ENCODE data around the gene THRAP3.
"Not testable (repeated sequence)": the region's sequence is repeated elsewhere in the genome, so short reads cannot be mapped to it uniquely, and the experiment has no call there.

THRAP3 gene

DNA sequence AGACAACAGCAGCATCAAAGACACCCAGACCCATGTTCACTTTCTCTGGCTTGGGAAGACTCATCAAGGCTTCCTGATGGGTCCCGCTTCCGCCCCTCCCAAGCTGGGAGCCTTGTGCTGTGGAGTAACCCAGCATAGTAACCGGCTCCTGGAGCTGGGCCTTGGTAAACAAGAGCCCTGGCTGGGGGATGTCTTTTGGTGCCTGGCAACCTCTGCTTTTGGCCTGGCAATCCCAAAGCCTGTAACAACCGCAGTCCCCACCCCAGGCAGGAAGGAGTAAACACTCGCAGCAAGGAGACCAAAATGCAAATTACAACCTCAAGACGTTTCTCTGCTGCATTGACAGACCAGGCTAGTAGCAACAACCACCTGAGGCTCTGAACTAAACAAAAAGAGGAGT is 16.9 kb upstream of the THRAP3 start:
- Histone ChIP-seq H3K4me1 (ENCODE audit: control insufficient read depth, insufficient read depth, low read length) (peaks cover 8% of the 10 kb centered on the region), H3K9me3 (ENCODE audit: control insufficient read depth, low read length) (no peaks in the 10 kb centered on the region), H3K36me3 (ENCODE audit: control insufficient read depth, insufficient read depth, low read length) (no peaks in the 10 kb centered on the region), H3K27me3 (ENCODE audit: control insufficient read depth, insufficient read depth, low read length, poor library complexity, severe bottlenecking) (no peaks in the 10 kb centered on the region), H3K27ac (ENCODE audit: insufficient read depth, low read depth, low read length, poor library complexity, severe bottlenecking) (no peak overlapping the region), H3K4me3 (ENCODE audit: insufficient read depth, low read depth, low read length) (no peak overlapping the region)
- 38 to 56% methylated on average over 6 of the region's 6 CpGs for whole genome bisulfite sequencing, 2 experiments

DNA sequence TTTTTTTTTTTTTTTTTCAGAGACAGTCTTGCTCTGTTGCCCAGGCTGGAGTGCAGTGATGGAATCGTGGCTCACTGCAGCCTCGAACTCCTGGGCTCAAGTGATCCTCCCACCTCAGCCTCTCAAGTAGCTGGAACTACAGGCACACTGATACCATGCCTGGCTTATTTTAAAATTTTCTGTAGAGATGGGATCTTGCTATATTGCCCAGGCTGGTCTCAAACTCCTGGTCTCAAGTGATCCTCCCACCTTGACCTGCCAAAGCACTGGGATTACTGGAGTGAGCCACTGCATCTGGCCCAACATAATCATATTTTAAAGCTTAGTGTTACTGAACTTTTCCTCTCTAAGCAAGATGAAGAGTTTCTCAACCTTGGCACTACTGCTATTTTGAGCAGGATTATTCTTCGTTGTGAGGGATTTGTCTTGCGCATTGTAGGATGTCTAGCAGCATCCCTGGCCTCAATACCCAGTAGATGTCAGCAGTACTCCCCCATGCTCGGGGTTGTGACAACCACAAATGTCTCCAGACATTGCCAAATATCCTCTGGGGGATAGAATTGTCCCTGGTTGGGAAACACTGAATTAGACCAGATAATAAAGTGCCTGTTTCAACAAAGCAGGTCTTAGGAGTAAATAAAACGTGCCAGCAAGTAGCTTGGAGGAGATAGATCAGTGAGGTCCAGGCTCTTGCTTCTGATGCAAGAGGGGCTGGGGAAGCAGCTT is 15.1 kb upstream of the THRAP3 start:
- Histone ChIP-seq H3K36me3 (ENCODE audit: control insufficient read depth, insufficient read depth, low read length) (no peaks in the 10 kb centered on the region), H3K27me3 (ENCODE audit: control insufficient read depth, insufficient read depth, low read length, poor library complexity, severe bottlenecking) (no peaks in the 10 kb centered on the region), H3K4me3 (ENCODE audit: insufficient read depth, low read depth, low read length) (no peak overlapping the region), H3K4me1 (ENCODE audit: control insufficient read depth, insufficient read depth, low read length) (no peaks in the 10 kb centered on the region), H3K27ac (ENCODE audit: insufficient read depth, low read depth, low read length, poor library complexity, severe bottlenecking) (no peak overlapping the region), H3K9me3 (ENCODE audit: control insufficient read depth, low read length) (no peaks in the 10 kb centered on the region)
- 87 to 94% methylated on average over 6 of the region's 6 CpGs for WGBS, 2 experiments

DNA sequence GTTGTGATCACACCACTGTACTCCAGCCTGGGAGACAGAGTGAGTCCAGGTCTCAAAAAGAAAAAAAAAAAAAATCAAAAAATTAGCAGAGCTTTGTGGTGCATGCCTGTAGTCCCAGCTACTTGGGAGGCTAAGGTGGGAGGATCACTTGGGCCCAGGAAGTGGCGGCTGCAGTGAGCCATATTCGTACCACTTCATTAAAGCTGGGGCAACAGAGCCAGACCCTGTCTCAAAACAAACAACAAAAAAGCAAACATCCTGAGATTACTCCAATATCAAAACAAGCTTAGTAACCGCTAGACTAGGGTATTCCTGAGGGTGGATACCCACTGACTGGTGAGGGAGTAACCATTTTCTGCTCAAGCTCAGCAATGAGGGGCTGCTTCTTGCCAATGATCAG is 12.9 kb upstream of the THRAP3 start:
- Histone ChIP-seq H3K36me3 (ENCODE audit: control insufficient read depth, insufficient read depth, low read length) (no peaks in the 10 kb centered on the region), H3K4me1 (ENCODE audit: control insufficient read depth, insufficient read depth, low read length) (no peaks in the 10 kb centered on the region), H3K27ac (ENCODE audit: insufficient read depth, low read depth, low read length, poor library complexity, severe bottlenecking) (no peak overlapping the region), H3K4me3 (ENCODE audit: insufficient read depth, low read depth, low read length) (no peak overlapping the region), H3K9me3 (ENCODE audit: control insufficient read depth, low read length) (no peaks in the 10 kb centered on the region), H3K27me3 (ENCODE audit: control insufficient read depth, insufficient read depth, low read length, poor library complexity, severe bottlenecking) (no peaks in the 10 kb centered on the region)
- 92 to 97% methylated on average over 3 of the region's 3 CpGs for WGBS, 2 experiments

DNA sequence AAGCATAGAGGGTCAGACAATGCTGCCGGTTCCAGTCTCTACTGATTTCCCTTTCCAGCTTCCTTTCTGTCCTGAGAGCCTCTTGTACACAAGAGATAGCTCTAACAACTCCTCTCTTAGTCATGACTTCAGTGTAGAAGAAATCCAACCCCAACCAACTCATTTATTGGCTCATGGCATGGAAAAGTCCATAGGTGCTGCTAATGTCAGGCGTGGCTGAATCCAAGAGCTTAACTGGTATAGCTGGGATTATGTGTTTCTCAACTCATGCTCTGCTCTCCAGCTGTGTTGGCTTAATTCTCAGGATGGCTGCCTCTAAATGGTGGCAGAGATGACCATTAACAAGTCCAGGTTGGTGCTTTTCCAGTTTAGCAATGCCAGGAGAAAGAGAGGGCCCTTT is 12.4 kb upstream of the THRAP3 start:
- no peak overlapping the region for H3K4me3 ChIP-seq (ENCODE audit: insufficient read depth, low read depth, low read length)

DNA sequence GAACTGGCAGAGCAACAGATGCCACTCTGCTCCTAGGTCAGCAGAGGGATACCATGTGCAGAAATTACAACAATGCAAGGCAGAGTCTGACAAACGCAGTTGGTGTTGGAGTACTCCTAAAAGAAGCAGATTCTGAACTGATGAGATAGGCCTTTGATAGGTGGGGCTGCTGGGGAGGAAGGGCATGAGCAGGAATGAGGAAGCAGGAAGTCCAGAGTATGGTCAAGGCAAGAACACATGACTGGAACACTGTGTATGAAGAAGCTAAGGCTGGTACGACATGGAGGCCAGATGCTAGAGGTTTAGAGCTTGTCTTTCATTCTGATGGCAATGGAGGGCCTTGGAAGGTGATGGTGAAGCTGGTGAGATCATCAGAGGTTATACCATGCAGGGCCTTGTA is 11.5 kb upstream of the THRAP3 start:
- 87 to 100% methylated on average over 2 of the region's 2 CpGs for WGBS, 2 experiments
- Histone ChIP-seq H3K9me3 (ENCODE audit: control insufficient read depth, low read length) (no peaks in the 10 kb centered on the region), H3K36me3 (ENCODE audit: control insufficient read depth, insufficient read depth, low read length) (no peaks in the 10 kb centered on the region)

More for the DNA sequence above, 12.4 kb upstream of the THRAP3 start:
- no peaks in the 10 kb centered on the region for H3K36me3 ChIP-seq (ENCODE audit: control insufficient read depth, insufficient read depth, low read length)
- H3K27ac ChIP-seq (ENCODE audit: insufficient read depth, low read depth, low read length, poor library complexity, severe bottlenecking) = no peak overlapping the region
- 84 to 89% methylated on average over 2 of the region's 2 CpGs for WGBS, 2 experiments
- H3K9me3 ChIP-seq (ENCODE audit: control insufficient read depth, low read length) = no peaks in the 10 kb centered on the region
- H3K4me1 ChIP-seq (ENCODE audit: control insufficient read depth, insufficient read depth, low read length) = no peaks in the 10 kb centered on the region
- H3K27me3 ChIP-seq (ENCODE audit: control insufficient read depth, insufficient read depth, low read length, poor library complexity, severe bottlenecking) = no peaks in the 10 kb centered on the region

DNA sequence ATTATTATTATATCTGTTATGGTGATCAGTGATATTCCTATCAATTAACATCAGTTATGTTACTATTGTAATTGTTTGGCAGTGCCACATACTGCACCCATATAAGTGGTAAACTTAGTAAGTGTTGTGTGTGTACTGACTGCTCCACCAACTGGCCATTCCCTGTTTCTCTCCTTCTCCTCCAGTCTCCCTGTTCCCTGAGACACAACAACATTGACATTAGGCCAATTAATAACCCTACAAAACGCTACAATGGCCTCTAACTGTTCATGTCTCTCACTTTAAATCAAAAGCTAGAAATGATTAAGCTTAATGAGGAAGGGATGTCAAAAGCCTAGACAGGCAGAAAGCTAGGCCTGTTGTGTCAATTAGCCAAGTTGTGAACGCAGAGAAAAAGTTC is 6.6 kb upstream of the THRAP3 start:
- Histone ChIP-seq H3K27me3 (ENCODE audit: control insufficient read depth, insufficient read depth, low read length, poor library complexity, severe bottlenecking) (no peaks in the 10 kb centered on the region), H3K36me3 (ENCODE audit: control insufficient read depth, insufficient read depth, low read length) (no peaks in the 10 kb centered on the region), H3K4me3 (ENCODE audit: insufficient read depth, low read depth, low read length) (no peak overlapping the region), H3K27ac (ENCODE audit: insufficient read depth, low read depth, low read length, poor library complexity, severe bottlenecking) (no peak overlapping the region), H3K4me1 (ENCODE audit: control insufficient read depth, insufficient read depth, low read length) (no peaks in the 10 kb centered on the region), H3K9me3 (ENCODE audit: control insufficient read depth, low read length) (no peaks in the 10 kb centered on the region)
- WGBS, 2 experiments = 69 to 73% methylated on average over 2 of the region's 2 CpGs

More for the DNA sequence above, 11.5 kb upstream of the THRAP3 start:
- Histone ChIP-seq H3K27me3 (ENCODE audit: control insufficient read depth, insufficient read depth, low read length, poor library complexity, severe bottlenecking) (no peaks in the 10 kb centered on the region), H3K4me1 (ENCODE audit: control insufficient read depth, insufficient read depth, low read length) (no peaks in the 10 kb centered on the region), H3K4me3 (ENCODE audit: insufficient read depth, low read depth, low read length) (no peak overlapping the region), H3K27ac (ENCODE audit: insufficient read depth, low read depth, low read length, poor library complexity, severe bottlenecking) (no peak overlapping the region)

DNA sequence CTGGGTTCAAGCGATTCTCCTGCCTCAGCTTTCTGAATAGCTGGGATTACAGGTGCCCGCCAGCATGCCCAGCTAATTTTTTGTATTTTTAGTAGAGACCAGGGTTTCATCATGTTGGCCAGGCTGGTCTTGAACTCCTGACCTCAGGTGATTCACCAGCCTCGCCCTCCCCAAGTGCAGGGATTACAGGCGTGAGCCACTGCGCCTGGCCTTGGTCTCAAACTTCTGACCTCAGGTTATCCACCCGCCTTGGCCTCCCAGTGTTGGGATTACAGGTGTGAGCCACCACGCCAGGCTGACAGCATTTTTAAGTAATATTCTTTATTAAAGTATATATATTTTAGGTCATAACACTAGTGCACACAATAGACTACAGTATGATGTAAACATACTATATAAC is 2.3 kb upstream of the THRAP3 start:
- H3K4me3 ChIP-seq (ENCODE audit: insufficient read depth, low read depth, low read length); H3K36me3 ChIP-seq (ENCODE audit: control insufficient read depth, insufficient read depth, low read length); H3K27me3 ChIP-seq (ENCODE audit: control insufficient read depth, insufficient read depth, low read length, poor library complexity, severe bottlenecking); H3K27ac ChIP-seq (ENCODE audit: insufficient read depth, low read depth, low read length, poor library complexity, severe bottlenecking); H3K9me3 ChIP-seq (ENCODE audit: control insufficient read depth, low read length): not testable (repeated sequence)
- 92 to 96% methylated on average over 6 of the region's 7 CpGs for WGBS, 2 experiments
- peaks cover 11% of the 10 kb centered on the region for H3K4me1 ChIP-seq (ENCODE audit: control insufficient read depth, insufficient read depth, low read length)

DNA sequence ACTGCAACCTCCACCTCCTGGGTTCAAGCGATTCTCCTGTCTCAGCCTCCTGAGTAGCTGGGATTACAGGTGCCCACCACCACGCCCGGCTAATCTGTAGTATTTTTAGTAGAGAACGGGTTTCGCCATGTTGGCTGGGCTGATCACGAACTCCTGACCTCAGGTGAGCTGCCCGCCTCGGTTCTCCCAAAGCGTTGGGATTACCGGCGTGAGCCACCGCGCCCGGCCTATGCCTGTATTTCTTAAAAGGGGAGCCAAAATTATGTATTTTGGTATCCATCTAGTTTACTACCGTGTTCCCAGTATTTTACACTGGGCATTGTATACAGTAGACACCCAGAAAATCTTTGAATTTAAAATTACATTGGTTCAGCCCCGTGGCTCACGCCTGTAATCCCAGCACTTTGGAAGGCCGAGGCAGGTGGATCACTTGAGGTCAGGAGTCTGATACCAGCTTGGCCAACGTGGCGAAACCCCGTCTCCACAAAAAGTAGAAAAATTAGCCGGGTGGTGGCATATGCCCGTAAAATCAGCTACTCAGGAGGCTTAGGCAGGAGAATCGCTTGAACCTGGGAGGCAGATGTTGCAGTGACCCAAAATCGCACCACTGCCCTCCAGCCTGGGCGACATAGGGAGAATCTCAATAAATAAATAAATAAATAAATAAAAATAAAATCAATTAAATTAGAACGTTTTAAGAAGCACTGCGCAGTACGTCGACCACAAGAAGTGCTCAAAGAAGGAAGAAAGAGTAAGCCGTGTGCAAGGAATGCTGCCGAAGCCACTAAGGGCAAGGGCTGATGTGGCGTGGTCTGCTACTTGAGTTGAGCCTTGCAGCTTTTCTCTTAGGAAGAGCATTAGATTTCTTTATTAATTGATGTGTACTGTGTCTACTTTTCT is 1.5 kb upstream of the THRAP3 start:
- Histone ChIP-seq H3K4me1 (ENCODE audit: control insufficient read depth, insufficient read depth, low read length) (peaks cover 11% of the 10 kb centered on the region), H3K27me3 (ENCODE audit: control insufficient read depth, insufficient read depth, low read length, poor library complexity, severe bottlenecking) (no peaks in the 10 kb centered on the region), H3K4me3 (ENCODE audit: insufficient read depth, low read depth, low read length) (no peak overlapping the region), H3K27ac (ENCODE audit: insufficient read depth, low read depth, low read length, poor library complexity, severe bottlenecking) (no peak overlapping the region), H3K9me3 (ENCODE audit: control insufficient read depth, low read length) (no peaks in the 10 kb centered on the region), H3K36me3 (ENCODE audit: control insufficient read depth, insufficient read depth, low read length) (no peaks in the 10 kb centered on the region)
- WGBS, 2 experiments = 91% methylated on average over 32 to 33 of the region's 33 CpGs

DNA sequence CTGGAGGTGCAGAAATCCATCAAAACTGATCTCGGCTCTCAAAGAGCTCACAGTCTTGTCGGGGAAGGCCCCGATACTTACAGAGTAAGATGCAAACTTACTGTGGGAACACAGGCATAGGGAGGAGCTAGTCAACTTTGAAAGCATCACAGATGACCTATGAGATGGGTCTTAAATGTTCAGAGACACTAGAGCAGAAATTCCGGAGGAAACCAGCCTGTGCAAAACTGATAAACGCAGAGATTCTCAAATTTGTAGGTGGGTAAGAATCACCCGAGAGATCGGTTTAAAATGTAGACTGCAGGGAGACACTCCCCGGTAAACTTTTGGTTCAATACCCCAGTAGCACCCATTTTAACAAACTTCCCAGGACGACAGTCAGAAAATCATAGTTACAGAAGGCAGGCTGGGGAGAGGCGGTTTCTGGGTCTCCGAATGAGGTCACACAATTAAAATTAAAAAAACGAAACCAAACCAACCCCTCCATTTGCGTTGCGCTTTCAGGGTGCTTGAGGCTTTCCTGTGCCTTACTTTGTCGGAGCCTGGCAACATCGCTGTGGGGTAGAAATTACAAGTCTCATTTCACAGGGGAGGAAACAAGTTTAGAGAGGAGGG is 755 bp upstream of the THRAP3 start:
- Histone ChIP-seq H3K27me3 (ENCODE audit: control insufficient read depth, insufficient read depth, low read length, poor library complexity, severe bottlenecking) (no peaks in the 10 kb centered on the region), H3K27ac (ENCODE audit: insufficient read depth, low read depth, low read length, poor library complexity, severe bottlenecking) (peak overlapping the region; percentile 56), H3K36me3 (ENCODE audit: control insufficient read depth, insufficient read depth, low read length) (no peaks in the 10 kb centered on the region), H3K4me1 (ENCODE audit: control insufficient read depth, insufficient read depth, low read length) (peaks cover 11% of the 10 kb centered on the region), H3K4me3 (ENCODE audit: insufficient read depth, low read depth, low read length) (peak overlapping the region; percentile 52), H3K9me3 (ENCODE audit: control insufficient read depth, low read length) (no peaks in the 10 kb centered on the region)
- 26% methylated on average over 16 of the region's 16 CpGs for WGBS, 2 experiments

All from ectodermal cell (in vitro differentiated cells).